K562 (cell line): ENCODE measurements around the gene LRRFIP2. TPM values are rescaled to one million over a fixed set of nuclear protein-coding genes. Genes with fewer than 3 reads are reported as not detected.

Source experiments
- CREB5 ChIP-seq: fragments of 250-450 bp; sonication (Bioruptor Pico); IDR thresholded peaks from 2 replicates; pipeline ENCODE4 v1.5.0; 2020; ENCODE audit warnings: mild to moderate bottlenecking
- MLLT1 ChIP-seq, 2 experiments: fragments of 450-650 bp; IDR thresholded peaks; 2 replicates each; pipeline ENCODE4 v1.6.1; 2016
- RBM25 ChIP-seq: fragments of 200-400 bp; formaldehyde crosslinking; IDR thresholded peaks from 2 replicates; pipeline ENCODE4 v1.6.1; 2018; ENCODE audit warnings: low read length, low read depth, moderate library complexity; ENCODE audit not compliant: severe bottlenecking
- SAP30 ChIP-seq: fragments of 200-600 bp; sonication (generic); IDR thresholded peaks from 2 replicates; pipeline ENCODE4 v1.6.1; 2012; ENCODE audit warnings: borderline replicate concordance, low read depth, mild to moderate bottlenecking, moderate library complexity, low read length, control low read depth, inconsistent platforms; ENCODE audit not compliant: insufficient read depth, poor library complexity, severe bottlenecking
- TRIM28 ChIP-seq: fragments of 450-650 bp; IDR thresholded peaks from 2 replicates; pipeline ENCODE4 v1.6.1; 2017
- ZNF398 ChIP-seq: fragments of 250-450 bp; sonication (Bioruptor Pico); IDR thresholded peaks from 2 replicates; pipeline ENCODE4 v1.8.0; 2021; ENCODE audit warnings: moderate library complexity, mild to moderate bottlenecking, inconsistent platforms
- ZNF518B ChIP-seq: fragments of 250-450 bp; sonication (Bioruptor Pico); IDR thresholded peaks from 2 replicates; pipeline ENCODE4 v1.5.0; 2021; ENCODE audit warnings: mild to moderate bottlenecking, moderate library complexity
- polyA plus RNA-seq, 8 experiments: library from polyadenylated mRNA; depleted of rRNA in 4 of 8; stranded (reverse) in 5 of 8; unstranded in 3 of 8; fragments of >200 nt; fragmentation: Nextera tagmentation in 2 of 8; fragmentation: Illumina TruSeq in 1 of 8; extraction: Ambion mirVana in 2 of 8; extraction: Trizol in 1 of 8; gene quantifications; 2 replicates each; pipeline versions ENCODE4 v1.2.1 to v1.2.3, GENCODE V29; 2011 to 2014; ENCODE audit warnings: inconsistent platforms in 1 of 8, missing spikeins in 1 of 8
- total RNA-seq, 7 experiments: library from RNA; depleted of rRNA in 6 of 7; stranded (reverse); fragments of >200 nt in 6 of 7; fragmentation: Illumina TruSeq in 2 of 7; extraction: Trizol in 2 of 7; gene quantifications; 2 replicates each; pipeline versions ENCODE4 v1.2.1 to v1.2.3, GENCODE V29; 2011 to 2021; ENCODE audit warnings: low replicate concordance in 1 of 7

The LRRFIP2 gene
- total and polyA plus RNA-seq, 9 of the 15 experiments (the other 6 are each of a cell fraction or from before 2014, with no cell fraction given), result 9.9 to 53.9 (median 42.7) TPM

- TF ChIP-seq ZNF398 (CRISPR knock-in tag) (no peak), ZNF518B (CRISPR knock-in tag) (no peak), MLLT1 (IDR thresholded peaks at IDR 0.05) (no peak), RBM25 (peak; percentile 78), TRIM28 (no peak), SAP30 (no peak), CREB5 (CRISPR knock-in tag) (no peak)
Observed at GRCh38 chr3:37067577-37067976, 106.8 kb downstream of the LRRFIP2 start (continued).
